HG03571 (cell line): ENCODE measurements around the gene CBX8.

Experiments used
- ATAC-seq: cut with Tn5 transposase; IDR thresholded peaks from one replicate; pipeline ENCODE4 v1.9.1; 2021; ENCODE audit not compliant: unreplicated experiment

Gene CBX8

GRCh38 chr17:79821331-79822095 is 24.6 kb upstream of the CBX8 start:
- ATAC-seq, result no peak

- ATAC-seq, result no peak
Measured at GRCh38 chr17:79820959-79821330, 24.1 kb upstream of the CBX8 start.

GRCh38 chr17:79819534-79820276 is 22.8 kb upstream of the CBX8 start:
- no peak for ATAC-seq

GRCh38 chr17:79819085-79819484 is 22.2 kb upstream of the CBX8 start:
- no peak for ATAC-seq

- ATAC-seq, result no peak
Measured at GRCh38 chr17:79818026-79818758, 21.3 kb upstream of the CBX8 start.

GRCh38 chr17:79815836-79816461 is 19.1 kb upstream of the CBX8 start:
- no peak for ATAC-seq

- ATAC-seq, result no peak
Measured at GRCh38 chr17:79814974-79815835, 18.3 kb upstream of the CBX8 start.

- no peak for ATAC-seq
Measured at GRCh38 chr17:79814127-79814973, 17.5 kb upstream of the CBX8 start.

GRCh38 chr17:79813297-79814126 is 16.6 kb upstream of the CBX8 start:
- ATAC-seq, result no peak

GRCh38 chr17:79812353-79813258 is 15.7 kb upstream of the CBX8 start:
- no peak for ATAC-seq

GRCh38 chr17:79811868-79812352 is 15.0 kb upstream of the CBX8 start:
- ATAC-seq, result no peak

GRCh38 chr17:79811011-79811867 is 14.4 kb upstream of the CBX8 start:
- no peak for ATAC-seq

GRCh38 chr17:79810130-79811010 is 13.5 kb upstream of the CBX8 start:
- peak; percentile 75 for ATAC-seq

- no peak for ATAC-seq
Measured at GRCh38 chr17:79809530-79810129, 12.8 kb upstream of the CBX8 start.
